ENCODE results near the gene EMSY. TPM values are rescaled to one million over a fixed set of nuclear protein-coding genes. Genes with fewer than 3 reads are reported as not detected.

The EMSY gene
- total RNA-seq, 5 donors from 2014 or later (not counting 1 experiment from before 2014, with no cell fraction given), result 33.4 to 39.0 (median 38.0) TPM

DNA sequence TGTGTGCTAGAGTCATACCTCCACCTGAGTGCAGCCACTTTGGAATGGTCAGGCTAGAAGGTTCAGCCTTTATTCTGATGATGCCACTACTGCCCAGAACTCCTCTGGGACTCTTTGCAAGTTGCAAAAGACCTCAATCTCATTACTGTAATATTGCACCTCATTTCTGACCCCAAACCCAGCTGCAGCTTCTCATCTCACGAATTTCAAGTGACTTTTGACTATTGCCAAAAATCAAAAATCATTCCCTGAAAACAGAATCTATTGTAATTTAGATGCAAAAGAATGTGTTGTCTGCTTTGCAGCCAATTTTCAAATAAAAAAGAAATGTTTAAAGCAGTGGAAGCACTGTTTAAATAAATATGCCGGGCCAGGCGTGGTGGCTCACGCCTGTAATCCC is 38.5 kb upstream of the EMSY start:
- Histone ChIP-seq H3K4me3 (ENCODE audit: control insufficient read depth in 1 of 2, extremely low read depth in 1 of 2, low read length in 1 of 2) (no peak overlapping the region), H3K4me1 (ENCODE audit: control insufficient read depth in 1 of 2, extremely low read depth in 1 of 2, insufficient read depth in 2 of 2, low read length in 2 of 2) (no peaks in the 10 kb centered on the region), H3K27ac (ENCODE audit: low read length) (no peak overlapping the region), H3K36me3 (ENCODE audit: control insufficient read depth in 2 of 2, extremely low read depth in 1 of 2, insufficient read depth in 1 of 2, low read length in 1 of 2) (no peaks in the 10 kb centered on the region), H3K9me3 (no peaks in the 10 kb centered on the region), H3K27me3 (replicated peaks in 1 of 2; ENCODE audit: control insufficient read depth in 2 of 2, extremely low read depth in 1 of 2, insufficient read depth in 2 of 2, low read length in 1 of 2) (peaks cover 0 to 8% of the 10 kb centered on the region in 2 experiments)
- H3K4me1 Mint-ChIP-seq, result no peaks in the 10 kb centered on the region
- CTCF ChIA-PET, result no interaction called here
- no peaks in the 10 kb centered on the region for H3K36me3 Mint-ChIP-seq
- H3K27ac Mint-ChIP-seq, result no peak overlapping the region
- POLR2A ChIA-PET, result no interaction called here
- no peaks in the 10 kb centered on the region for H3K9me3 Mint-ChIP-seq
- DNase-seq (no peak), ATAC-seq (replicated peaks in 1 of 4) (no peak)
- no peak overlapping the region for H3K4me3 Mint-ChIP-seq
- H3K27me3 Mint-ChIP-seq, result no peaks in the 10 kb centered on the region
- 97% methylated on average over 3 of the region's 4 CpGs for WGBS (ENCODE audit: insufficient coverage)

DNA sequence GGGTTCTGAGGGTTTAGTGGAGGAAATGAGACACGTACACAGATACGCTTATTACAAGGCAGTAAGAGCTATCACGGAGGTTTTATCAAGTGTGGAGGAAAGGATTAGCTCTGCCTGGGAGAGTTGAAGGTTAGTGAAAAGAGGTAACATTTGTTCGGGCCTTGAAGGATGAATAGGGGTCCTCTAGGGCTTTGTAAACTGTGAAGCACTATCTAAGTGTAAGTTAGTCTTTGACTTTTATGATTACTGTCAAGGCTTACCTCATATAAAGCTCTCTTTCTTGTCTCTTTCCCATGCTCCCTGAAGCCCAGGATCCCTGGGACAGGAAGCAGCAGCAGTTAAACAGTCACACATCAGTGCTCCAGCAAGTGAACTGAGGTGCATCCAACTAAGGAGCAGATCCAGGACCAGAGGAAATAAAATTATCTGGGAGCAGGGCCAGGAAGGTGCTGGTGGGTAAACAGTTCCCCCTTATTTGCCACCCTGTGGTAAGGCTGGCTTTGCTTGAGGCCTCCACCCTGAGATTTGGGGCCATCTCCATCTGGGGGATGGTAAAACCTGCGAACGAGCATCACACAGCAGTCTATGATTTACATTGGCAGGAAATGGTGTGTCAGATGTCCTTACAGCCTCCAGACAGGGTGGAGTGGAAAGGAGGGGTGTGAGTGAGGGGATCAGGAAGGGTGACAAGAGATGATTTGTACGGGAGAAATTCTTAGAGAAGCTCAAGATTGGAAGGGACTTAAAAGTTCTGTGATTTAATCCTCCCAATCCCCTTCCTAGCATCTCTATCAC is 36.5 kb upstream of the EMSY start:
- DNase-seq (no peak), ATAC-seq (replicated peaks in 1 of 4) (no peak)
- Histone ChIP-seq H3K4me1 (ENCODE audit: control insufficient read depth in 1 of 2, extremely low read depth in 1 of 2, insufficient read depth in 2 of 2, low read length in 2 of 2) (no peaks in the 10 kb centered on the region), H3K27ac (ENCODE audit: low read length) (no peak overlapping the region), H3K9me3 (no peaks in the 10 kb centered on the region), H3K4me3 (ENCODE audit: control insufficient read depth in 1 of 2, extremely low read depth in 1 of 2, low read length in 1 of 2) (no peak overlapping the region), H3K27me3 (replicated peaks in 1 of 2; ENCODE audit: control insufficient read depth in 2 of 2, extremely low read depth in 1 of 2, insufficient read depth in 2 of 2, low read length in 1 of 2) (peaks cover 0 to 8% of the 10 kb centered on the region in 2 experiments), H3K36me3 (ENCODE audit: control insufficient read depth in 2 of 2, extremely low read depth in 1 of 2, insufficient read depth in 1 of 2, low read length in 1 of 2) (no peaks in the 10 kb centered on the region)
- no peaks in the 10 kb centered on the region for H3K36me3 Mint-ChIP-seq
- no peaks in the 10 kb centered on the region for H3K27me3 Mint-ChIP-seq
- H3K4me1 Mint-ChIP-seq, result no peaks in the 10 kb centered on the region
- WGBS (ENCODE audit: insufficient coverage), result 63% methylated on average over 5 of the region's 7 CpGs
- no peak overlapping the region for H3K4me3 Mint-ChIP-seq
- ChIA-PET CTCF (no interaction called here), POLR2A (no interaction called here)
- no peak overlapping the region for H3K27ac Mint-ChIP-seq
- H3K9me3 Mint-ChIP-seq, result no peaks in the 10 kb centered on the region

DNA sequence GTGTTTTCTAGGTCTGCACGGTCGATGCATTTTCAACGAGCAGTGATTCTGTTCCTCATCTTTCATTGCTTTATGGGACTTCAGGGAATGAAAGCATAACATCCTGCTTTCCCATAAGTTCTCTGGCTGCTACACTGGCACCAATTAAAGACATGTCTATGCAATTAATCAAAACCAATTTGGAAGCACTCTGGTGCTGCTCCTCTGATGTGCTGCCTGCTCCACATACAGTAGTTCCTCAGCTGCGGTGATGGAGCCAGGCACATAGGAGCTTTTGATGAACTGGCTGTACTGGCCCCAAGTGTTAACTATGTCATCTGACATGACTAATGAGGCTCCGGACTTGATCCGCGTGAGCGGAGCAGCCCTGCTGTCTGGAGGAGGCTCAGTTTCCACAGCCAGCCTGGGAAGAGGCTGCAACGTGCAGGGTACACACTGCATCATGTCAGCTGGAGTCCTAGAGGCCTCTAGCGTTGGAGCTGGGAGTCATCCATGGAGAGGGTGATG is 33.9 kb upstream of the EMSY start:
- Mint-ChIP-seq H3K4me1 (no peaks in the 10 kb centered on the region), H3K9me3 (no peaks in the 10 kb centered on the region), H3K4me3 (no peak overlapping the region), H3K27ac (no peak overlapping the region), H3K27me3 (peaks cover 0 to 9% of the 10 kb centered on the region in 2 donors), H3K36me3 (no peaks in the 10 kb centered on the region)
- Histone ChIP-seq H3K27me3 (replicated peaks in 1 of 2; ENCODE audit: control insufficient read depth in 2 of 2, extremely low read depth in 1 of 2, insufficient read depth in 2 of 2, low read length in 1 of 2) (peaks cover 0 to 5% of the 10 kb centered on the region in 2 experiments), H3K4me3 (ENCODE audit: control insufficient read depth in 1 of 2, extremely low read depth in 1 of 2, low read length in 1 of 2) (no peak overlapping the region), H3K27ac (ENCODE audit: low read length) (no peak overlapping the region), H3K36me3 (ENCODE audit: control insufficient read depth in 2 of 2, extremely low read depth in 1 of 2, insufficient read depth in 1 of 2, low read length in 1 of 2) (no peaks in the 10 kb centered on the region), H3K9me3 (no peaks in the 10 kb centered on the region), H3K4me1 (ENCODE audit: control insufficient read depth in 1 of 2, extremely low read depth in 1 of 2, insufficient read depth in 2 of 2, low read length in 2 of 2) (no peaks in the 10 kb centered on the region)
- ChIA-PET CTCF (no interaction called here), POLR2A (no interaction called here)
- ATAC-seq (replicated peaks in 1 of 4) (no peak), DNase-seq (no peak)
- 95% methylated on average over 8 of the region's 10 CpGs for WGBS (ENCODE audit: insufficient coverage)

DNA sequence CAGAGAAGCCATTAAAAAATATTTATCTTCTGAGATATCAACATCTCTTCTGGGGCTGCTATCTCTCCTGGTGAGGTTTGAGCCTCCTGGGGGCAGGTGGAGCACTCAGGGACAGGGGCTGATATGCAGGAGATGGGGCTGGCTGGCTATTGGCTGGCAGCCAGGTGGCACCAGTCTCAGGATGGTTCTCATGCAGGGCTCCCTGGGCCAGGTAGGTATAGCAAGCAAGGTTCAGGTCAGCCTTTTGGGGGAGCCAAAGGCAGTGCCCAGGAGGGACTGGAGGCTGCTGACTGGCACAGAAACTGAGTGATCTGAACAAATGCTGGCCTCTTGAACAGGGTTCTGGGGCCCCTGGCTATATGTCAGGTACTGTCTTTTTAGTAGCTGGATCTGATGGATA is 29.7 kb upstream of the EMSY start:
- Mint-ChIP-seq H3K4me3 (no peak overlapping the region), H3K9me3 (no peaks in the 10 kb centered on the region), H3K27ac (no peak overlapping the region), H3K27me3 (peaks cover 14 to 17% of the 10 kb centered on the region in 2 donors), H3K4me1 (no peaks in the 10 kb centered on the region), H3K36me3 (no peaks in the 10 kb centered on the region)
- peak in 3 of 35 experiments; percentile 1 to 6 (median 2) for DNase-seq
- no peaks in the 10 kb centered on the region for H3K9me3 ChIP-seq
- ATAC-seq (replicated peaks in 1 of 4), result no peak
- ChIA-PET POLR2A (no interaction called here), CTCF (no interaction called here)
- no peak overlapping the region for H3K4me3 ChIP-seq (ENCODE audit: control insufficient read depth in 1 of 2, extremely low read depth in 1 of 2, low read length in 1 of 2)
- no peaks in the 10 kb centered on the region for H3K36me3 ChIP-seq (ENCODE audit: control insufficient read depth in 2 of 2, extremely low read depth in 1 of 2, insufficient read depth in 1 of 2, low read length in 1 of 2)
- no peaks in the 10 kb centered on the region for H3K4me1 ChIP-seq (ENCODE audit: control insufficient read depth in 1 of 2, extremely low read depth in 1 of 2, insufficient read depth in 2 of 2, low read length in 2 of 2)
- peaks cover 0 to 9% of the 10 kb centered on the region in 2 experiments for H3K27me3 ChIP-seq (replicated peaks in 1 of 2; ENCODE audit: control insufficient read depth in 2 of 2, extremely low read depth in 1 of 2, insufficient read depth in 2 of 2, low read length in 1 of 2)
- H3K27ac ChIP-seq (ENCODE audit: low read length), result no peak overlapping the region

DNA sequence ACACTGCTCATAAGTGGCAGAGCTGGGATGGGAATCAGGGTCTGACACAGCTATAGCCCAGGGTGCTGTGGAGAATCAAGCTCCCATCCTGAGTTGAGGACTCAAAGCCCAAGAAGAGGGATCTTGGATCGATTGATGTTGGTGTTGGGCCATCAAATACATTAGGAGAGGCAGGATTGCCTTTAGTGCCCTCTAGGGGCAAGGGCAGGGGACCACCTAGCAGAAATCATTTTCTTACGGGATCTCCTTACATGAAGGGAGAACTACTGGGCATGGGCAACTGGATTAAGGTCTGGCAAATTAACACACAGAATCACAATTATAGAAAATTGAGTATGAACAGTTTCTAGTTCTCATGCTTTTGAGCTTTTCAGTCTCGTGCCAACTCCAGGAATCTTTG is 24.9 kb upstream of the EMSY start:
- H3K4me1 Mint-ChIP-seq, result peaks cover 0 to 4% (median 0%) of the 10 kb centered on the region in 3 donors
- no peaks in the 10 kb centered on the region for H3K9me3 Mint-ChIP-seq
- POLR2A ChIA-PET, result no interaction called here
- H3K4me1 ChIP-seq (ENCODE audit: control insufficient read depth in 1 of 2, extremely low read depth in 1 of 2, insufficient read depth in 2 of 2, low read length in 2 of 2), result no peaks in the 10 kb centered on the region
- no peak overlapping the region for H3K4me3 ChIP-seq (ENCODE audit: control insufficient read depth in 1 of 2, extremely low read depth in 1 of 2, low read length in 1 of 2)
- ATAC-seq (replicated peaks in 1 of 4), result no peak
- H3K36me3 ChIP-seq (ENCODE audit: control insufficient read depth in 2 of 2, extremely low read depth in 1 of 2, insufficient read depth in 1 of 2, low read length in 1 of 2), result no peaks in the 10 kb centered on the region
- H3K4me3 Mint-ChIP-seq, result no peak overlapping the region
- H3K27ac Mint-ChIP-seq, result no peak overlapping the region
- peak in 2 of 35 experiments; percentile 8 to 20 for DNase-seq
- H3K9me3 ChIP-seq, result no peaks in the 10 kb centered on the region
- 40% methylated on average over 1 of the region's 3 CpGs for WGBS (ENCODE audit: insufficient coverage)
- H3K27me3 ChIP-seq (replicated peaks in 1 of 2; ENCODE audit: control insufficient read depth in 2 of 2, extremely low read depth in 1 of 2, insufficient read depth in 2 of 2, low read length in 1 of 2), result peaks cover 0 to 9% of the 10 kb centered on the region in 2 experiments
- H3K27me3 Mint-ChIP-seq, result peaks cover 8 to 20% of the 10 kb centered on the region in 2 donors
- no peak overlapping the region for H3K27ac ChIP-seq (ENCODE audit: low read length)
- H3K36me3 Mint-ChIP-seq, result no peaks in the 10 kb centered on the region
- CTCF ChIA-PET, result no interaction called here

DNA sequence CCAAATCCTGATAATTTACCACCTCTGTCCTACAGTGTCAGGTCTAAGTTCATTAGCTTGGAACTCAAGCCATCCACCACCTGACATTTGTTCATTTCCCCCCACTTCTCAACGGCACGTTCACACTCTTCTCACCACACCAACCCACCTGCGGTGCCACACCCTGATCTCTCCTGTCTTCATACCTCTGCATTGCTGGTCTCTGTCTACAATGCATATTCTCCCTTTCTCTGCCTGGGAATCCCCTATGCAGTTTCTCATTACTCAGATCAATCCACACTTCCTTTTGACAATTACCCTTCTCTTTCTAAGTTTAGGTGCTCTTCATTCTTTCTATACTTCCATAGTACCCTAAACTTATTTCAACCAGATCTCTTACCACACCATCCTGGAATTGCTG is 20.4 kb upstream of the EMSY start:
- H3K27me3 Mint-ChIP-seq, result peaks cover 3 to 12% of the 10 kb centered on the region in 2 donors
- no peaks in the 10 kb centered on the region for H3K36me3 Mint-ChIP-seq
- H3K4me1 ChIP-seq (ENCODE audit: control insufficient read depth in 1 of 2, extremely low read depth in 1 of 2, insufficient read depth in 2 of 2, low read length in 2 of 2), result no peaks in the 10 kb centered on the region
- no peak for ATAC-seq (replicated peaks in 1 of 4)
- H3K27ac Mint-ChIP-seq, result no peak overlapping the region
- no peak overlapping the region for H3K27ac ChIP-seq (ENCODE audit: low read length)
- DNase-seq, result no peak
- H3K36me3 ChIP-seq (ENCODE audit: control insufficient read depth in 2 of 2, extremely low read depth in 1 of 2, insufficient read depth in 1 of 2, low read length in 1 of 2), result no peaks in the 10 kb centered on the region
- H3K27me3 ChIP-seq (replicated peaks in 1 of 2; ENCODE audit: control insufficient read depth in 2 of 2, extremely low read depth in 1 of 2, insufficient read depth in 2 of 2, low read length in 1 of 2), result peaks cover 0 to 5% of the 10 kb centered on the region in 2 experiments
- no peaks in the 10 kb centered on the region for H3K9me3 ChIP-seq
- ChIA-PET CTCF (no interaction called here), POLR2A (no interaction called here)
- no peak overlapping the region for H3K4me3 Mint-ChIP-seq
- H3K4me3 ChIP-seq (ENCODE audit: control insufficient read depth in 1 of 2, extremely low read depth in 1 of 2, low read length in 1 of 2), result no peak overlapping the region
- WGBS (ENCODE audit: insufficient coverage), result 11% methylated on average over 3 of the region's 3 CpGs
- H3K9me3 Mint-ChIP-seq, result no peaks in the 10 kb centered on the region
- peaks cover 0 to 4% (median 0%) of the 10 kb centered on the region in 3 donors for H3K4me1 Mint-ChIP-seq
